ENCODE measurements around the gene SLC2A9.

Gene SLC2A9

GRCh38 chr4:9932771-9933170, 88.5 kb downstream of the SLC2A9 start:
- no peak overlapping the region for H3K4me3 ChIP-seq (ENCODE audit: low read length)
- TF ChIP-seq ZNF274 (IDR thresholded peaks at IDR 0.05; ENCODE audit: low read depth, low read length): no peak

DNA sequence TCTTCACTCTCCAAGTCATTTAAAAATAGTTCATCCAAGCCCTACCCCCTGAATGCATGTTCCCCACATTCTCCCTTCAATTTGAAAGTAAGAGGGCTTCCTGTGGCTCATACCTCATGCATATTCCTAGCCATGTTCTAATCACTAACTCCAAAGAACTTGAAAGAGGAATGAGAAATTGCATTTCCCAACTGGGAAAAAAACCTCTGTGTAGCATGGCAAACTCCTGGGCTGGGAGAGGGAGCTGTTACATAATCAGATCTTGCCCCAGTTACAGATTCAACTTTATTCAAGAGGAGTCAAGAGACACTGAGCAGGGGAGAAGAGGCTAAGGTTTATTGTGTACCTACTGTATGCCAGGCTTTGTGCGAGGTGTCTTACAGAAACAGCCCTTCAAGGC, 90.2 kb downstream of the SLC2A9 start:
- TF ChIP-seq ZNF274 (IDR thresholded peaks at IDR 0.05; ENCODE audit: low read depth, low read length): no peak
- no peak overlapping the region for H3K4me3 ChIP-seq (ENCODE audit: low read length)

GRCh38 chr4:9929111-9929510, 92.2 kb downstream of the SLC2A9 start:
- H3K4me3 ChIP-seq (ENCODE audit: low read length): no peak overlapping the region
- TF ChIP-seq ZNF274 (IDR thresholded peaks at IDR 0.05; ENCODE audit: low read depth, low read length): no peak

GRCh38 chr4:9927341-9928007, 93.8 kb downstream of the SLC2A9 start:
- no peak overlapping the region for H3K4me3 ChIP-seq (ENCODE audit: low read length)
- no peak for TF ChIP-seq ZNF274 (IDR thresholded peaks at IDR 0.05; ENCODE audit: low read depth, low read length)

GRCh38 chr4:9926586-9926985, 94.7 kb downstream of the SLC2A9 start:
- H3K4me3 ChIP-seq (ENCODE audit: low read length): no peak overlapping the region
- TF ChIP-seq ZNF274 (IDR thresholded peaks at IDR 0.05; ENCODE audit: low read depth, low read length): no peak

DNA sequence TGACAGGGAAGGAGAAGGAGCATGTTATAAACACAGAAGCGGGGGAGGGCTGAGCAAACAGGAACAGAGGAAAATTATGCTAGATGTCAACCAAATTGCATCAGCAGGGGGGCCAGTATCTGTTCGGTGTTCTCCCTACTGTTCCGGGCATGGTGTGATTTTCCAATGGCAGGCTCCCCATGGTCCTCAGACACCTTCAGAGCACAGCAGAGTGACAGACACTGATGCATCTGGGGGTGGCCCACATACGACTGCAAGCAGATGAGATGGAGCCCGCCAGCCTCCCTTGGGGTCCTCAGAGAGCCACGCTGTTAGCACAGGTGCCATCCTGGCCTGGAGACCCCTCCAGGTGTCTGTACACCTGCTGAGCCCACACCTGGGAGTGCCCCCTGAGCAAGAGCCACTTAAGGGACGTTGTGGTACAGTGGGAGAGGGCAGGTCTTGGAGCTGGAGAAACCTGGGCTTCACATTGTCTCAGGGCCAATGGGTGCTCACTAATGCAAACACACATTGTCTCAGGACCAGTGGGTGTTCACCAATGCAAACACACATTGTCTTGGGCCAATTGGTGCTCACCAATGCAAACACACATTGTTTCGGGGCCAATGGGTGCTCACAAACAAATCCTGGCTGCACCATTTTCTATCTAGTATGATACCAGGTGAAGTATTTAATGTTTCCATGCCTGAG, 95.4 kb downstream of the SLC2A9 start:
- no peak for TF ChIP-seq ZNF274 (IDR thresholded peaks at IDR 0.05; ENCODE audit: low read depth, low read length)
- H3K4me3 ChIP-seq (ENCODE audit: low read length): no peak overlapping the region

DNA sequence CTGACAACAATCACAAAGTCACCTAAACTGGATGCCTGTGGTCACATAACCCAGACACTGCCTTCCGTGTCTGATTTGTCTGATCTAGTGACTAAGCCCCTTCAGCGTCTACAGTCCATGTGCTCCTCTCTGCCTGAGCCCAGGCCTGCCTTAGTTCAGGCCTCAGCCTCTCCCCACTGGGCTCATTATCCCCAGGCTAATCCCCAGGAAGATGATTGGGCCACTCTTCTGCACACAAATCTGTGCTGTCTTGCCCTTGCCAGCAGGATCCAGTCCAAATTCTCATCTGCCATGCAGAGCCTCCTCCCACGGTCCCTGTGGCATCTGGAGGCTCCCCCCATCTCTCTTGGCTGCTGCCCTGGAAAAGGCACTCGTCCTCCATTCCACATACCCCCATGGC, 96.5 kb downstream of the SLC2A9 start:
- no peak for TF ChIP-seq ZNF274 (IDR thresholded peaks at IDR 0.05; ENCODE audit: low read depth, low read length)
- no peak overlapping the region for H3K4me3 ChIP-seq (ENCODE audit: low read length)

DNA sequence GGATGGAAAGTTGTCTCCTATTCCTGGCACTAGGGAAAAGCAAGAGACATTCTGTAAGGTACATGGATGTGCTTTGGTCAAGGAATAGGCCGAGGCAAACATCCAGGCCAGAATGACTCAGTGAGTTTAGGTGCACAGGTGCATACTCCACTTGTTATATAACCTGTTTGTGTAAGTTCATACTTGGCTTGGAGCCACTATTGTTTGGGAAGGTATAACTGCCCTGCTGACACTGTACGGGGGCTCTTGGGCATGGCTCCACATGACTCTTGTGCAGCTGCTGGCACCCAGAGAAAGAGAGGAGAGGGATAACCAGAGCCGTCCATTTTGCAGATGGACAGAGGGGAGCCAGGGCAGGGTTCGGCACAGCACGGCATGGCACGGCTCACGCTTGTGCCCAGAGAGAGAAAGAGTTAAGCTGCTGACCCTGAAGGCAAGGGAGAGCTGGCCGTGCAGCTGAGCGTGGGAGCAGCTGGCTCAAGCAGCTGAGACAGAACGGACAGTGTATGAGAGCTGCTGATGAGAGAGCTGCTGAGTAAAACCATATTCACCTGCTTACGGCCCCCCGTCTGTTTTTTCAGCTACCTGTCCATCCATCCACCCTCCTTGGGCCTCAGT, 98.0 kb downstream of the SLC2A9 start:
- H3K4me3 ChIP-seq (ENCODE audit: low read length): no peak overlapping the region
- no peak for TF ChIP-seq ZNF274 (IDR thresholded peaks at IDR 0.05; ENCODE audit: low read depth, low read length)

DNA sequence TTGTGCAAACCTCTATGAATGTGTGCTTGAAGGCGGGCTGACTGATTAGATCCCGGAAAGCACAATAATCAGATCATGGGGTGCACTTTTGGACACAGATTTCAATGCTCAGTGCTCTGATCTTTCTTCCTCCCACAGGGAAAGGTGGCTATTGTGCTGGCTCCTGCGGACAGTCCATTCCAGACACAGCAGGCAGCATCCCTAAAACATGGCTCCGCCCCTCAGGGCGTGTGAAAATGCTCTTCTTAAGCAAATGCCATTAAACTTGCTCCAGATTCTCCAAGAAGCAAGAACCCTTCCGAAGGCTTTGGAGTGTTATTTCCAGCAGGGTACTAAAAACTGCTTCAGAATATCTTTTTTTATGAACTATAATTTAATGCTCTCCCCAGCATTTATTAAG, 100.0 kb downstream of the SLC2A9 start:
- TF ChIP-seq ZNF274 (IDR thresholded peaks at IDR 0.05; ENCODE audit: low read depth, low read length): no peak
- H3K4me3 ChIP-seq (ENCODE audit: low read length): no peak overlapping the region

DNA sequence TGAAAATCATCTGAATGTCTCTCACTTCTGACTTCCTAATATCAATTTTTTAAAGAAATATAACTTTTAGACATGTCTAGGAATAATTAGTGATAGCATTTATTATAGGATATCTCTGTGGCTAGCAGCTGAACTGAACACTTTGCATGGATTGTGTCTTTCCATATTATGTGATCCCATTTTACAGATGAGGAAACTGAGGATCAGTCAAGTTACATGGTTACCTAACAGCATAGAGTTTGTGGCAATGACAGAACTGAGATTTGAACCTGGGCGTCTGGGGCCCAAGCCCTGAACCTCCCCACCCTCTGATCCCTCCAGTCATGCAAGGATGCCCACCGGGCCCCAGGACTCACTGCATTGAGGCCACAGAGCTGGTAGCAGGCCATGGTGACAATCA, 101.3 kb downstream of the SLC2A9 start:
- no peak overlapping the region for H3K4me3 ChIP-seq (ENCODE audit: low read length)
- no peak for TF ChIP-seq ZNF274 (IDR thresholded peaks at IDR 0.05; ENCODE audit: low read depth, low read length)

- no peak for TF ChIP-seq ZNF274 (IDR thresholded peaks at IDR 0.05; ENCODE audit: low read depth, low read length)
- H3K4me3 ChIP-seq (ENCODE audit: low read length): no peak overlapping the region
Measured at GRCh38 chr4:9919047-9919446, 102.2 kb downstream of the SLC2A9 start.

GRCh38 chr4:9918484-9918883, 102.8 kb downstream of the SLC2A9 start:
- no peak overlapping the region for H3K4me3 ChIP-seq (ENCODE audit: low read length)
- TF ChIP-seq ZNF274 (IDR thresholded peaks at IDR 0.05; ENCODE audit: low read depth, low read length): no peak

GRCh38 chr4:9916937-9917336, 104.4 kb downstream of the SLC2A9 start:
- TF ChIP-seq ZNF274 (IDR thresholded peaks at IDR 0.05; ENCODE audit: low read depth, low read length): no peak
- no peak overlapping the region for H3K4me3 ChIP-seq (ENCODE audit: low read length)

- no peak for TF ChIP-seq ZNF274 (IDR thresholded peaks at IDR 0.05; ENCODE audit: low read depth, low read length)
- no peak overlapping the region for H3K4me3 ChIP-seq (ENCODE audit: low read length)
Measured at GRCh38 chr4:9916346-9916745, 105.0 kb downstream of the SLC2A9 start.

GRCh38 chr4:9913846-9914245, 107.5 kb downstream of the SLC2A9 start:
- H3K4me3 ChIP-seq (ENCODE audit: low read length): no peak overlapping the region
- TF ChIP-seq ZNF274 (IDR thresholded peaks at IDR 0.05; ENCODE audit: low read depth, low read length): no peak
